ENCODE results near the gene GALNT14. TPM values are rescaled to one million over a fixed set of nuclear protein-coding genes. Genes with fewer than 3 reads are reported as not detected.

The GALNT14 gene
- total and polyA plus RNA-seq, 2 of the 8 experiments (the other 6 are each of a cell fraction or from before 2014, with no cell fraction given) = 13.0 to 13.7 TPM

- H3K27ac ChIP-seq (ENCODE audit: low read depth, low read length) = no peak overlapping the region
- H4K91ac ChIP-seq (replicated peaks; ENCODE audit: insufficient read length, low read length) = no peak overlapping the region
- no peak overlapping the region for H2BK20ac ChIP-seq (ENCODE audit: low read length)
- H3K56ac ChIP-seq (replicated peaks; ENCODE audit: insufficient read length, low read depth, low read length) = no peak overlapping the region
- ChIA-PET CTCF (ENCODE audit: partially characterized antibody) (interaction anchor here (0.5 to 3.2 kb wide), 8 partner anchors 18 to 335 kb away, joined by 3 to 10 read pairs (median 4); no protein-coding TSS in a partner anchor), POLR2A (ENCODE audit: partially characterized antibody) (no interaction called here)
- H2BK5ac ChIP-seq (ENCODE audit: low read depth, low read length) = no peak overlapping the region
- H2AK5ac ChIP-seq (ENCODE audit: low read depth, low read length) = no peak overlapping the region
- no peak overlapping the region for H2BK15ac ChIP-seq (ENCODE audit: low read length)
- H3K23ac ChIP-seq (ENCODE audit: insufficient read length) = no peak overlapping the region
- no peak overlapping the region for H4K5ac ChIP-seq (ENCODE audit: insufficient read length, low read depth, low read length)
- no peaks in the 10 kb centered on the region for H4K20me1 ChIP-seq (replicated peaks in 1 of 2; ENCODE audit: control insufficient read depth in 1 of 2, insufficient read depth in 2 of 2, low read length in 2 of 2)
- H3K4me3 ChIP-seq (ENCODE audit: extremely low read depth in 1 of 4, insufficient read depth in 2 of 4, low read depth in 3 of 4, low read length in 4 of 4) = no peak overlapping the region
- H3K14ac ChIP-seq (ENCODE audit: insufficient read length) = no peak overlapping the region
- H3K18ac ChIP-seq (ENCODE audit: extremely low read depth, low read length) = no peak overlapping the region
- no peak overlapping the region for H3K4ac ChIP-seq (replicated peaks; ENCODE audit: insufficient read length, low read depth, low read length)
- no peaks in the 10 kb centered on the region for H3K23me2 ChIP-seq (ENCODE audit: low read depth, low read length)
- H3K79me2 ChIP-seq (ENCODE audit: control insufficient read depth in 1 of 2, insufficient read depth in 2 of 2, low read length in 2 of 2) = no peaks in the 10 kb centered on the region
- 0 out of 2 replicates have a peak overlapping the region, but pooled peaks have one; percentile 45 for H4K8ac ChIP-seq (ENCODE audit: extremely low read depth, insufficient read depth, low read length)
- H3K4me2 ChIP-seq (ENCODE audit: insufficient read depth in 1 of 2, low read depth in 2 of 2, low read length in 2 of 2) = no peak overlapping the region
- DNase-seq (ENCODE audit: low read depth in 1 of 2, low spot score in 2 of 2) (no peak), FAIRE-seq (no peak)
- H2AFZ ChIP-seq (ENCODE audit: low read length) = no peak overlapping the region
- no peaks in the 10 kb centered on the region for H3K4me1 ChIP-seq (replicated peaks in 1 of 4; ENCODE audit: control insufficient read depth in 3 of 4, insufficient read depth in 4 of 4, low read length in 3 of 4)
- no peaks in the 10 kb centered on the region for H3K9me3 ChIP-seq (ENCODE audit: insufficient read depth in 2 of 2, low read depth in 1 of 2, low read length in 1 of 2)
- TF ChIP-seq RNF2 (IDR thresholded peaks at IDR 0.05; ENCODE audit: borderline replicate concordance, low read depth, low read length, missing control alignments, poor library complexity, severe bottlenecking) (no peak), TAF7 (optimal IDR thresholded peaks at IDR 0.05; ENCODE audit: borderline replicate concordance, low read depth, low read length) (no peak), RBBP5 (IDR thresholded peaks at IDR 0.05; ENCODE audit: borderline replicate concordance, low read depth, low read length) (no peak), HDAC2 (IDR thresholded peaks at IDR 0.05; ENCODE audit: borderline replicate concordance in 1 of 2, low read depth in 2 of 2, low read length in 2 of 2) (no peak)
- H3K9ac ChIP-seq (replicated peaks in 1 of 4; ENCODE audit: extremely low read depth in 1 of 4, low read depth in 3 of 4, low read length in 3 of 4) = no peak overlapping the region
- no peaks in the 10 kb centered on the region for H3K79me1 ChIP-seq (ENCODE audit: low read depth, low read length)
- H3K36me3 ChIP-seq (ENCODE audit: control insufficient read depth in 2 of 4, insufficient read depth in 4 of 4, low read length in 3 of 4) = no peaks in the 10 kb centered on the region
- H2BK120ac ChIP-seq (replicated peaks; ENCODE audit: low read depth, low read length) = no peak overlapping the region
- no peaks in the 10 kb centered on the region for H3K27me3 ChIP-seq (replicated peaks in 1 of 4; ENCODE audit: control insufficient read depth in 3 of 4, extremely low read depth in 1 of 4, insufficient read depth in 3 of 4, low read length in 3 of 4)
- 90% methylated on average over 3 of the region's 3 CpGs; no CpG with 5 or more reads in 1 of the 2 experiments for WGBS, 2 experiments (ENCODE audit: extremely low coverage in 1 of 2, insufficient coverage in 1 of 2, insufficient read length in 1 of 2, insufficient replicate concordance in 2 of 2, low coverage in 1 of 2, low lambda C conversion rate in 2 of 2, missing lambda C conversion rate in 1 of 2)
- no peak overlapping the region for H2BK12ac ChIP-seq (ENCODE audit: low read depth, low read length)
These were observed 89.0 kb downstream of the GALNT14 start for GRCh38 chr2:31049264-31049663.

Data from H1 (cell line).